Measurements from ENCODE around the gene SENP8. TPM values are rescaled to one million over a fixed set of nuclear protein-coding genes. Genes with fewer than 3 reads are reported as not detected.

Gene SENP8
- total RNA-seq, 1 donor from 2014 or later = 13.5 TPM

DNA sequence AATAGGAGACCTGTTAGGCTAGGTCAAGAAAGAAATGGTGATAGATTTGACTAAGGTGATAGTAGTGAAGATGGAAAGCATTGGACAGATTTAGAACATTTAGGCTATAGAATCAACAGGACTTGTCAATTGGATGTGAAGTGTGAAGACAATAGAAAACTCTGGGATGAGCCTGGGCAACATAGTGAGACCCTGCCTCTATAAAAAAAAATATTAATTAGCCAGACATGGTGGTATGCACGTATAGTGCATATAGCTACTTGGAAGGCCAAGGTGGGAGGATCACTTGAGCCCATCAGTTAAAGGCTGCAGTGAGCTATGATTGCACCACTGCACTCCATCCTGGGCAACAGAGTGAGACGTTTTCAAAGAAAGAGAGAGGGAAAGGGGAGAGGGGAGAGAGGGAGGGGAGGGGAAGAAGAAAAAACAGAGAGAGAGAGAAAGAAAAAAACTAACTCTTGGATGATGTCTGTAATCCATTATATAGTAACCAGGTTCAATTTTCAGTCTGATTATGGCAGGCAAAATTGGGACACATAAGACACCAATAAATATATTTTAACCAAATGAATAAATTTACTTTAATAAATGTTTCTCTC is 9.6 kb downstream of the SENP8 start:
- Histone ChIP-seq H4K20me1 (ENCODE audit: low read depth) (peaks cover 3% of the 10 kb centered on the region), H3K4me1 (no peaks in the 10 kb centered on the region), H3K27me3 (no peaks in the 10 kb centered on the region), H2AFZ (replicated peaks) (no peak overlapping the region), H3K9ac (no peak overlapping the region), H3K4me3 (no peak overlapping the region), H3K9me3 (ENCODE audit: low read depth) (no peaks in the 10 kb centered on the region), H3K27ac (no peak overlapping the region), H3F3A (ENCODE audit: low read depth) (no peaks in the 10 kb centered on the region), H3K36me3 (no peaks in the 10 kb centered on the region), H3K4me2 (no peak overlapping the region), H3K79me2 (ENCODE audit: low read depth) (no peaks in the 10 kb centered on the region)
- TF ChIP-seq, protein P1, sequence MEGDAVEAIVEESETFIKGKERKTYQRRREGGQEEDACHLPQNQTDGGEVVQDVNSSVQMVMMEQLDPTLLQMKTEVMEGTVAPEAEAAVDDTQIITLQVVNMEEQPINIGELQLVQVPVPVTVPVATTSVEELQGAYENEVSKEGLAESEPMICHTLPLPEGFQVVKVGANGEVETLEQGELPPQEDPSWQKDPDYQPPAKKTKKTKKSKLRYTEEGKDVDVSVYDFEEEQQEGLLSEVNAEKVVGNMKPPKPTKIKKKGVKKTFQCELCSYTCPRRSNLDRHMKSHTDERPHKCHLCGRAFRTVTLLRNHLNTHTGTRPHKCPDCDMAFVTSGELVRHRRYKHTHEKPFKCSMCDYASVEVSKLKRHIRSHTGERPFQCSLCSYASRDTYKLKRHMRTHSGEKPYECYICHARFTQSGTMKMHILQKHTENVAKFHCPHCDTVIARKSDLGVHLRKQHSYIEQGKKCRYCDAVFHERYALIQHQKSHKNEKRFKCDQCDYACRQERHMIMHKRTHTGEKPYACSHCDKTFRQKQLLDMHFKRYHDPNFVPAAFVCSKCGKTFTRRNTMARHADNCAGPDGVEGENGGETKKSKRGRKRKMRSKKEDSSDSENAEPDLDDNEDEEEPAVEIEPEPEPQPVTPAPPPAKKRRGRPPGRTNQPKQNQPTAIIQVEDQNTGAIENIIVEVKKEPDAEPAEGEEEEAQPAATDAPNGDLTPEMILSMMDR (IDR thresholded peaks at IDR 0.05) = no peak
- no peak for TF ChIP-seq EZH2phosphoT487 (IDR thresholded peaks at IDR 0.05)
- no peaks in the 10 kb centered on the region for H3K36me3 Mint-ChIP-seq
- DNase-seq (ENCODE audit: low spot score) = no peak
- no peak overlapping the region for H3K4me3 Mint-ChIP-seq
- no peaks in the 10 kb centered on the region for H3K9me3 Mint-ChIP-seq
- no peaks in the 10 kb centered on the region for H3K27me3 Mint-ChIP-seq (ENCODE audit: insufficient read depth, low read depth)
- no peaks in the 10 kb centered on the region for H3K4me1 Mint-ChIP-seq
- H3K27ac Mint-ChIP-seq = no peak overlapping the region

DNA sequence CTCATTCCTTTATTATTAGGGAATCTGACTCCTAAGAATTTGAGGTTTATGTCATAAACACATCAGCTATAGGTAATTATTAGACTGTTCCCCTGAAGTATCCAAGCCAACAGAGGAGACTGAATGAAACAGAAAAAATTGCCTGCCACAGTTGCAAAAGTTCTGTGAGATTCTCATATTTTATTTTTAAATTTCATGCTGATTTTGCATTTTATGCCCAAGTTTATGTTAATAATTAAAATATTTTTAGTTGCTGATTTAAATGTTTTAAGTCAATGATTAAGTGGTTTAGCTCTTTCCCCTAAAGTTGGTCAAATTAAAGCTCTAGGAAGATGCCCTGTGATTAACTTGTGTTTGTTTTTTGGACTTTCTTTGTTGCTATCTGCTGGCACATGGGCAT is 10.2 kb downstream of the SENP8 start:
- Mint-ChIP-seq H3K27ac (no peak overlapping the region), H3K4me3 (no peak overlapping the region), H3K27me3 (ENCODE audit: insufficient read depth, low read depth) (no peaks in the 10 kb centered on the region), H3K4me1 (no peaks in the 10 kb centered on the region), H3K36me3 (no peaks in the 10 kb centered on the region), H3K9me3 (no peaks in the 10 kb centered on the region)
- Histone ChIP-seq H3K4me1 (no peaks in the 10 kb centered on the region), H3K27ac (no peak overlapping the region), H3K9ac (no peak overlapping the region), H2AFZ (replicated peaks) (no peak overlapping the region), H3K36me3 (no peaks in the 10 kb centered on the region), H3K4me3 (no peak overlapping the region), H3K4me2 (no peak overlapping the region), H3K79me2 (ENCODE audit: low read depth) (no peaks in the 10 kb centered on the region), H4K20me1 (ENCODE audit: low read depth) (peaks cover 3% of the 10 kb centered on the region), H3K27me3 (no peaks in the 10 kb centered on the region), H3K9me3 (ENCODE audit: low read depth) (no peaks in the 10 kb centered on the region), H3F3A (ENCODE audit: low read depth) (no peaks in the 10 kb centered on the region)
- TF ChIP-seq EZH2 (IDR thresholded peaks at IDR 0.05) = no peak
- TF ChIP-seq, protein P1 (IDR thresholded peaks at IDR 0.05) = no peak
- no peak for TF ChIP-seq EZH2phosphoT487 (IDR thresholded peaks at IDR 0.05)
- no peak for DNase-seq (ENCODE audit: low spot score)

- H4K20me1 ChIP-seq (ENCODE audit: low read depth) = peaks cover 3% of the 10 kb centered on the region
- Mint-ChIP-seq H3K4me3 (no peak overlapping the region), H3K27ac (no peak overlapping the region), H3K4me1 (no peaks in the 10 kb centered on the region), H3K36me3 (no peaks in the 10 kb centered on the region), H3K27me3 (ENCODE audit: insufficient read depth, low read depth) (no peaks in the 10 kb centered on the region), H3K9me3 (no peaks in the 10 kb centered on the region)
- H2AFZ ChIP-seq (replicated peaks) = no peak overlapping the region
- DNase-seq (ENCODE audit: low spot score) = no peak
- H3K4me1 ChIP-seq = no peaks in the 10 kb centered on the region
- no peaks in the 10 kb centered on the region for H3K9me3 ChIP-seq (ENCODE audit: low read depth)
- TF ChIP-seq EZH2 (IDR thresholded peaks at IDR 0.05) (no peak), EZH2phosphoT487 (IDR thresholded peaks at IDR 0.05) (no peak)
- TF ChIP-seq, protein P1 (IDR thresholded peaks at IDR 0.05) = no peak
- H3K79me2 ChIP-seq (ENCODE audit: low read depth) = no peaks in the 10 kb centered on the region
- H3K4me2 ChIP-seq = no peak overlapping the region
- H3K4me3 ChIP-seq = no peak overlapping the region
- H3K27me3 ChIP-seq = no peaks in the 10 kb centered on the region
- no peak overlapping the region for H3K27ac ChIP-seq
- H3F3A ChIP-seq (ENCODE audit: low read depth) = no peaks in the 10 kb centered on the region
- H3K9ac ChIP-seq = no peak overlapping the region
- no peaks in the 10 kb centered on the region for H3K36me3 ChIP-seq
These were observed 12.1 kb downstream of the SENP8 start for GRCh38 chr15:72130272-72130671.

Measured in neural progenitor cell (in vitro differentiated cells).